Activated CD4-positive, alpha-beta T cell treated with anti-CD3 and anti-CD28 coated beads for 24 hours (primary cell): ENCODE results near the gene ZNF738.

Source experiments
- DNase-seq, 2 donors: peaks; one replicate each; pipeline ENCODE4 v3.0.0-alpha.2; 2020; ENCODE audit warnings: low read depth in 2 of 2

The ZNF738 gene

GRCh38 chr19:21422244-21422643 lies 63.4 kb downstream of the ZNF738 start:
- DNase-seq, result no peak

DNA sequence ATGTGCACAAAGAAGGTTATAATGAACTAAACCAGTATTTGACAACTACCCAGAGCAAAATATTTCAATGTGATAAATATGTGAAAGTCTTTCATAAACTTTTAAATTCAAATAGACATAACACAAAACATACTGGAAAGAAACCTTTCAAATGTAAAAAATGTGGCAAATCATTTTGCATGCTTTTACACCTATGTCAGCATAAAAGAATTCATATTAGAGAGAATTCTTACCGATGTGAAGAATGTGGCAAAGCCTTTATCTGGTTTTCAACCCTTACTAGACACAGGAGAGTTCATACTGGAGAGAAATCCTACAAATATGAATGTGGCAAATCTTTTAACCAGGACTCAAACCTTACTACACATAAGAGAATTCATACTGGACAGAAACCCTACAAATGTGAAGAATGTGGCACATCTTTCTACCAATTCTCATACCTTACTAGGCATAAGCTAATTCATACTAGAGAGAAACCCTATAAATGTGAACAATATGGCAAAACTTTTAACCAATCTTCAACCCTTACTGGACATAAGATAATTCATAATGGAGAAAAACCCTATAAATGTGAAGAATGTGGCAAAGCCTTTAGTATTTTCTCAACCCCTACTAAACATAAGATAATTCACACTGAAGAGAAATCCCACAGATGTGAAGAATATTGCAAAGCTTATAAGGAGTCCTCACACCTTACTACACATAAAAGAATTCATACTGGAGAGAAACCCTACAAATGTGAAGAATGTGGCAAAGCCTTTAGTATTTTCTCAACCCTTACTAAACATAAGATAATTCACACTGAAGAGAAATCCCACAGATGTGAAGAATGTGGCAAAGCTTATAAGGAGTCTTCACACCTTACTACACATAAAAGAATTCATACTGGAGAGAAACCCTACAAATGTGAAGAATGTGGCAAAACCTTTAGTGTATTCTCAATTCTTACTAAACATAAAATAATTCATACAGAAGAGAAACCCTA lies 64.5 kb downstream of the ZNF738 start:
- DNase-seq, result no peak
